ENCODE results near the gene ASCL1.

DNA sequence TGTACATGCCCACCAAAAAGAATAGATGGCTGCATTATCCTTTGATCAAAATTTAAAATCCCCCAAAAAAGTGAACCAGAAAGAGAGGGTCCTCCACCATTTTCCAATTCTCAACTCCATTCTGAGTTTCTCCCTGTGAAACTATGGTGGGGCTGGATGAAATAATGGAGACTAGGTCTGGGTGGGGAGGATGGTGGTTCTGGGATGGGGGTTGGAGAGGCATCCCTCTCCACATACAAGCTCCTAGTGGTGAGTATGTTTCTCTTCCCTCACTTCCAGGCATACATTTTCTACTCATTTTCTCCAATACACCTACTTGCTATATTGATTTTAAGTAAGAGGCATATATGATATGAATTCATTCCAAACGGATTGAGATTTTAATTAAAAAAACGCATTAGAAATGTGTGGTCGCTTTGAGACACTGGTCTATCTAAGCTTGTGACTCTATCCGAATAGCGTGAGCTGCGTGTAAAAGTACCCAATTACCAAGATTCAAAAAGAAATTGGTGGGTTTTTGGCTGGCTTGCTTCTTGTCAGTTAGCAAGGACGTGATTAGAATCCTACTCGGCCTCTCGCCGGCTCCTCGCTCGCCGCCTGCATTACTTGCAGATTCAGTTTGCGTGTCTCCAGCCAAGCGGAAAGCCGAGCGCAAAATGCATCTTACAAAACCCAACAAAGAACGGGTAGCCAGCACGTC, 3.4 kb downstream of the ASCL1 start:
- TF ChIP-seq, protein P1, sequence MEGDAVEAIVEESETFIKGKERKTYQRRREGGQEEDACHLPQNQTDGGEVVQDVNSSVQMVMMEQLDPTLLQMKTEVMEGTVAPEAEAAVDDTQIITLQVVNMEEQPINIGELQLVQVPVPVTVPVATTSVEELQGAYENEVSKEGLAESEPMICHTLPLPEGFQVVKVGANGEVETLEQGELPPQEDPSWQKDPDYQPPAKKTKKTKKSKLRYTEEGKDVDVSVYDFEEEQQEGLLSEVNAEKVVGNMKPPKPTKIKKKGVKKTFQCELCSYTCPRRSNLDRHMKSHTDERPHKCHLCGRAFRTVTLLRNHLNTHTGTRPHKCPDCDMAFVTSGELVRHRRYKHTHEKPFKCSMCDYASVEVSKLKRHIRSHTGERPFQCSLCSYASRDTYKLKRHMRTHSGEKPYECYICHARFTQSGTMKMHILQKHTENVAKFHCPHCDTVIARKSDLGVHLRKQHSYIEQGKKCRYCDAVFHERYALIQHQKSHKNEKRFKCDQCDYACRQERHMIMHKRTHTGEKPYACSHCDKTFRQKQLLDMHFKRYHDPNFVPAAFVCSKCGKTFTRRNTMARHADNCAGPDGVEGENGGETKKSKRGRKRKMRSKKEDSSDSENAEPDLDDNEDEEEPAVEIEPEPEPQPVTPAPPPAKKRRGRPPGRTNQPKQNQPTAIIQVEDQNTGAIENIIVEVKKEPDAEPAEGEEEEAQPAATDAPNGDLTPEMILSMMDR (IDR thresholded peaks at IDR 0.05): no peak
- no peak for TF ChIP-seq POLR2A (IDR thresholded peaks at IDR 0.05)

All from adrenal gland (tissue), 5 donors.